HUES6 (cell line): ENCODE results near the gene ISLR2.

Source experiments
- H3K27ac ChIP-seq: 2 replicates; pipeline ENCODE4 v1.7.0; 2013; ENCODE audit warnings: low read depth, mild to moderate bottlenecking, low read length, inconsistent platforms
- H3K27me3 ChIP-seq: 2 replicates; pipeline ENCODE4 v1.6.1; 2013; ENCODE audit warnings: low read length; ENCODE audit not compliant: control insufficient read depth, insufficient read depth
- H3K36me3 ChIP-seq: 2 replicates; pipeline ENCODE4 v1.6.1; 2013; ENCODE audit warnings: low read length; ENCODE audit not compliant: control insufficient read depth, insufficient read depth
- H3K4me1 ChIP-seq: 2 replicates; pipeline ENCODE4 v1.6.1; 2013; ENCODE audit warnings: low read length; ENCODE audit not compliant: control insufficient read depth, insufficient read depth
- H3K4me3 ChIP-seq: 2 replicates; pipeline ENCODE4 v1.5.1; 2013; ENCODE audit warnings: low read depth, low read length
- H3K9ac ChIP-seq: one replicate; pipeline ENCODE4 v1.6.1; 2013; ENCODE audit warnings: mild to moderate bottlenecking, low read length
- H3K9me3 ChIP-seq: 2 replicates; pipeline ENCODE4 v1.6.1; 2013; ENCODE audit warnings: low read depth, low read length; ENCODE audit not compliant: control insufficient read depth, insufficient read depth

ISLR2 gene

GRCh38 chr15:74172701-74173379 is 42.5 kb downstream of the ISLR2 start:
- H3K9ac ChIP-seq = no peak overlapping the region
- peaks cover 40% of the 10 kb centered on the region for H3K4me1 ChIP-seq
- no peaks in the 10 kb centered on the region for H3K36me3 ChIP-seq
- no peaks in the 10 kb centered on the region for H3K27me3 ChIP-seq
- H3K9me3 ChIP-seq = no peaks in the 10 kb centered on the region
- H3K27ac ChIP-seq = no peak overlapping the region
- no peak overlapping the region for H3K4me3 ChIP-seq

- Histone ChIP-seq H3K9me3 (no peaks in the 10 kb centered on the region), H3K27me3 (no peaks in the 10 kb centered on the region), H3K4me3 (no peak within 1 kb of the TSS), H3K9ac (no peak within 1 kb of the TSS), H3K27ac (no peak within 1 kb of the TSS), H3K36me3 (no peaks in the 10 kb centered on the region), H3K4me1 (peaks cover 42% of the 10 kb centered on the region)
Observed at GRCh38 chr15:74173380-74174218, 43.2 kb downstream of the ISLR2 start, which contains the start of gene ISLR. Gene ISLR, plus strand, starts transcription at chr15:74173710. Its CDS starts 1,149 bp downstream, at chr15:74174859.

GRCh38 chr15:74174219-74174957 is 44.0 kb downstream of the ISLR2 start:
- Histone ChIP-seq H3K36me3 (no peaks in the 10 kb centered on the region), H3K4me1 (peaks cover 42% of the 10 kb centered on the region), H3K27ac (no peak overlapping the region), H3K27me3 (no peaks in the 10 kb centered on the region), H3K9ac (no peak overlapping the region), H3K4me3 (no peak overlapping the region), H3K9me3 (no peaks in the 10 kb centered on the region)

GRCh38 chr15:74174958-74175253 is 44.5 kb downstream of the ISLR2 start:
- H3K27ac ChIP-seq = no peak overlapping the region

GRCh38 chr15:74175271-74176191 is 45.1 kb downstream of the ISLR2 start:
- H3K9me3 ChIP-seq = no peaks in the 10 kb centered on the region
- H3K27ac ChIP-seq = no peak overlapping the region
- H3K27me3 ChIP-seq = no peaks in the 10 kb centered on the region
- H3K4me3 ChIP-seq = no peak overlapping the region
- H3K36me3 ChIP-seq = peaks cover 6% of the 10 kb centered on the region; the same call in 1 of the 2 replicates
- H3K4me1 ChIP-seq = peaks cover 42% of the 10 kb centered on the region
- no peak overlapping the region for H3K9ac ChIP-seq

More at GRCh38 chr15:74174958-74175253, 44.5 kb downstream of the ISLR2 start:
- H3K4me3 ChIP-seq = no peak overlapping the region
- H3K4me1 ChIP-seq = peaks cover 42% of the 10 kb centered on the region
- H3K27me3 ChIP-seq = no peaks in the 10 kb centered on the region
- peaks cover 3% of the 10 kb centered on the region; the same call in 1 of the 2 replicates for H3K36me3 ChIP-seq
- no peaks in the 10 kb centered on the region for H3K9me3 ChIP-seq
- no peak overlapping the region for H3K9ac ChIP-seq

GRCh38 chr15:74176262-74177214 is 46.2 kb downstream of the ISLR2 start:
- Histone ChIP-seq H3K9me3 (no peaks in the 10 kb centered on the region), H3K9ac (no peak overlapping the region), H3K4me3 (no peak overlapping the region), H3K4me1 (peaks cover 42% of the 10 kb centered on the region), H3K27me3 (no peaks in the 10 kb centered on the region), H3K36me3 (peaks cover 12% of the 10 kb centered on the region; the same call in 1 of the 2 replicates), H3K27ac (no peak overlapping the region)

GRCh38 chr15:74178326-74179100 is 48.1 kb downstream of the ISLR2 start:
- Histone ChIP-seq H3K27ac (no peak overlapping the region), H3K4me1 (peaks cover 28% of the 10 kb centered on the region), H3K9ac (no peak overlapping the region), H3K9me3 (no peaks in the 10 kb centered on the region), H3K4me3 (no peak overlapping the region), H3K27me3 (no peaks in the 10 kb centered on the region), H3K36me3 (peaks cover 15% of the 10 kb centered on the region; the same call in 1 of the 2 replicates)

- Histone ChIP-seq H3K4me3 (no peak overlapping the region), H3K9me3 (no peaks in the 10 kb centered on the region), H3K27me3 (no peaks in the 10 kb centered on the region), H3K4me1 (peaks cover 22% of the 10 kb centered on the region; the same call in 1 of the 2 replicates), H3K36me3 (peaks cover 15% of the 10 kb centered on the region; the same call in 1 of the 2 replicates), H3K27ac (no peak overlapping the region), H3K9ac (no peak overlapping the region)
Observed at GRCh38 chr15:74179101-74179841, 48.9 kb downstream of the ISLR2 start.
